K562 (cell line): ENCODE data around the gene HNF4A. TPM values are rescaled to one million over a fixed set of nuclear protein-coding genes. Genes with fewer than 3 reads are reported as not detected.

ENCODE experiments used
- ATAC-seq: fragments of 200-7000 bp; cut with Tn5 transposase; 3 replicates; pipeline ENCODE4 v1.9.1; 2020; ENCODE audit warnings: moderate library complexity
- BruUV-seq: library from RNA; stranded (reverse); fragments of 400-500 nt; replicated peaks from 2 replicates; lab custom pipeline; 2021; lab: Mats Ljungman, UMichigan
- CTCF ChIA-PET: fragments of 300-600 bp; formaldehyde crosslinking; extraction: SDS; loops from one replicate; lab custom pipeline; 2021; ENCODE audit warnings: low intra/inter-chr PET ratio; lab: Yijun Ruan, JAX
- POLR2A ChIA-PET: fragments of 300-600, 350-650 bp; sonication (Branson Sonifier 250); formaldehyde crosslinking; extraction: SDS; loops from one replicate; lab custom pipeline; 2021; ENCODE audit warnings: antibody characterized with exemption, inconsistent platforms; lab: Yijun Ruan, JAX
- DNase-seq, 4 experiments: peaks; one replicate each; pipeline versions ENCODE4 v3.0.0 to v3.0.0-alpha.2; 2011 to 2018; ENCODE audit warnings: low spot score in 3 of 4, mixed read lengths in 3 of 4; ENCODE audit errors: extremely low read depth in 1 of 4
- FAIRE-seq: peaks from 2 replicates; lab custom pipeline; 2011; peaks lifted over from hg19 to GRCh38; lab: Jason Lieb, UNC
- H2AFZ ChIP-seq: 2 replicates; pipeline ENCODE4 v1.6.0; 2011; ENCODE audit warnings: low read depth, low read length, control low read depth, inconsistent platforms
- H3K27ac ChIP-seq: fragments of 200-600 bp; 3 replicates; pipeline ENCODE4 v1.8.0; 2011; ENCODE audit warnings: low read depth, mild to moderate bottlenecking, control low read depth, inconsistent platforms, low read length, moderate library complexity, mixed read lengths; ENCODE audit errors: extremely low read depth
- H3K27me3 ChIP-seq, 2 experiments: fragments of 300-600 bp in 1 of 2; 2 replicates in 1 of 2; 3 replicates in 1 of 2; pipeline versions ENCODE4 v1.6.0 to v1.8.0; 2011; ENCODE audit warnings: inconsistent platforms in 2 of 2, low read length in 2 of 2, mild to moderate bottlenecking in 1 of 2, mixed read lengths in 1 of 2, moderate library complexity in 1 of 2; ENCODE audit not compliant: control insufficient read depth in 2 of 2, insufficient read depth in 2 of 2
- H3K36me3 ChIP-seq: fragments of 300-600 bp; 3 replicates; pipeline ENCODE4 v1.8.0; 2011; ENCODE audit warnings: mild to moderate bottlenecking, low read length, inconsistent platforms; ENCODE audit not compliant: control insufficient read depth, insufficient read depth
- H3K4me1 ChIP-seq, 2 experiments: fragments of 200-600 bp in 1 of 2; replicated peaks in 1 of 2; 2 replicates in 1 of 2; 3 replicates in 1 of 2; pipeline versions ENCODE4 v1.5.1 to v1.8.0; 2011; ENCODE audit warnings: inconsistent platforms in 2 of 2, low read length in 2 of 2, mild to moderate bottlenecking in 1 of 2, mixed read lengths in 1 of 2, moderate library complexity in 1 of 2; ENCODE audit not compliant: control insufficient read depth in 2 of 2, insufficient read depth in 2 of 2
- H3K4me2 ChIP-seq: 2 replicates; pipeline ENCODE4 v1.6.1; 2011; ENCODE audit warnings: low read length, control low read depth, inconsistent platforms, mixed read lengths; ENCODE audit not compliant: insufficient read depth
- H3K4me3 ChIP-seq: fragments of 200-600 bp; sonication (generic), shearing (Covaris generic); 2 replicates; pipeline ENCODE4 v1.5.1; 2016; ENCODE audit warnings: control low read depth, inconsistent platforms
- H3K79me2 ChIP-seq: fragments of 200-600 bp; 3 replicates; pipeline ENCODE4 v1.8.0; 2011; ENCODE audit warnings: low read length, inconsistent platforms; ENCODE audit not compliant: control insufficient read depth, insufficient read depth
- H3K9ac ChIP-seq, 2 experiments: 2 replicates each; pipeline versions ENCODE4 v1.6.0 to v1.6.1; 2011; ENCODE audit warnings: low read depth in 2 of 2, low read length in 2 of 2, control low read depth in 1 of 2, inconsistent platforms in 1 of 2, mild to moderate bottlenecking in 1 of 2, mixed read lengths in 1 of 2; ENCODE audit not compliant: insufficient read depth in 1 of 2
- H3K9me1 ChIP-seq: one replicate; pipeline ENCODE4 v1.6.0; 2011; ENCODE audit warnings: inconsistent platforms, mild to moderate bottlenecking, low read length, moderate library complexity; ENCODE audit not compliant: control insufficient read depth, insufficient read depth
- H3K9me3 ChIP-seq: replicated peaks from 2 replicates; pipeline ENCODE4 v1.5.1; 2011; ENCODE audit warnings: low read depth, low read length, inconsistent platforms; ENCODE audit not compliant: control insufficient read depth, insufficient read depth
- H4K20me1 ChIP-seq: replicated peaks from 2 replicates; pipeline ENCODE4 v1.6.1; 2011; ENCODE audit warnings: low read length, inconsistent platforms, mixed read lengths; ENCODE audit not compliant: control insufficient read depth, insufficient read depth
- YY1 ChIP-seq, 3 experiments: IDR thresholded peaks; 2 replicates each; pipeline ENCODE4 v1.6.1; 2011; ENCODE audit warnings: low read length in 2 of 3, mild to moderate bottlenecking in 2 of 3, moderate library complexity in 2 of 3, borderline replicate concordance in 1 of 3, control low read depth in 1 of 3, low read depth in 1 of 3; ENCODE audit not compliant: insufficient read depth in 3 of 3, insufficient replicate concordance in 2 of 3, control insufficient read depth in 1 of 3, insufficient read length in 1 of 3; ENCODE audit errors: extremely low read depth in 1 of 3
- ZNF280B ChIP-seq: fragments of 250-450 bp; sonication (Bioruptor Pico); IDR thresholded peaks from 2 replicates; pipeline ENCODE4 v1.5.1; 2021; ENCODE audit warnings: mild to moderate bottlenecking
- WGBS: fragments of 100-300 bp; shearing (Covaris generic); methylation state at CpG from one replicate; pipeline ENCODE4 v1.1.6; 2016; ENCODE audit warnings: low coverage, mixed read lengths; ENCODE audit not compliant: insufficient coverage; ENCODE audit errors: missing lambda C conversion rate; 5-methylcytosine and 5-hydroxymethylcytosine counted together
- in situ Hi-C: fragments of 300-500 bp; cut with MboI; formaldehyde crosslinking; loops from 4 replicates; pipeline ENCODE4 v1.15.0; 2018; ENCODE audit warnings: inconsistent platforms, mixed read lengths
- intact Hi-C: fragments of 100-400 bp; cut with micrococcal nuclease; formaldehyde crosslinking; loops from 2 replicates; pipeline ENCODE4 v1.14.2; 2022
- polyA plus RNA-seq, 8 experiments: library from polyadenylated mRNA; depleted of rRNA in 4 of 8; stranded (reverse) in 5 of 8; unstranded in 3 of 8; fragments of >200 nt; fragmentation: Nextera tagmentation in 2 of 8; fragmentation: Illumina TruSeq in 1 of 8; extraction: Ambion mirVana in 2 of 8; extraction: Trizol in 1 of 8; gene quantifications; 2 replicates each; pipeline versions ENCODE4 v1.2.1 to v1.2.3, GENCODE V29; 2011 to 2014; ENCODE audit warnings: inconsistent platforms in 1 of 8, missing spikeins in 1 of 8
- total RNA-seq, 7 experiments: library from RNA; depleted of rRNA in 6 of 7; stranded (reverse); fragments of >200 nt in 6 of 7; fragmentation: Illumina TruSeq in 2 of 7; extraction: Trizol in 2 of 7; gene quantifications; 2 replicates each; pipeline versions ENCODE4 v1.2.1 to v1.2.3, GENCODE V29; 2011 to 2021; ENCODE audit warnings: low replicate concordance in 1 of 7

HNF4A gene
- total and polyA plus RNA-seq, 9 of the 15 experiments (the other 6 are each of a cell fraction or from before 2014, with no cell fraction given) = 0.03 to 0.27 (median 0.08) TPM; not detected in 5

- ChIA-PET POLR2A (no interaction called here), CTCF (no interaction called here)
- no peaks in the 10 kb centered on the region for H3K4me1 ChIP-seq
- H3K4me2 ChIP-seq = no peak overlapping the region
- H3K79me2 ChIP-seq = no peaks in the 10 kb centered on the region
- whole genome bisulfite sequencing = 2% methylated on average over 6 of the region's 6 CpGs
- no peaks in the 10 kb centered on the region for H3K9me3 ChIP-seq
- peaks cover 26 to 50% of the 10 kb centered on the region in 2 experiments for H3K27me3 ChIP-seq
- no peak overlapping the region for H3K9ac ChIP-seq
- in situ Hi-C loops = no loop called here
- TF ChIP-seq ZNF280B (CRISPR knock-in tag) (no peak), YY1 (IDR thresholded peaks at IDR 0.05; ENCODE audit: borderline replicate concordance in 1 of 3, control insufficient read depth in 1 of 3, extremely low read depth in 1 of 3, insufficient read depth in 3 of 3, insufficient read length in 1 of 3, insufficient replicate concordance in 2 of 3, low read depth in 1 of 3, low read length in 2 of 3) (peak in 1 of 3 experiments; percentile 51)
- intact Hi-C loops = no loop called here
- no peak overlapping the region for H2AFZ ChIP-seq
- peaks cover 2% of the 10 kb centered on the region for H3K9me1 ChIP-seq
- no peak overlapping the region for H3K27ac ChIP-seq
- no peak for FAIRE-seq
- no peaks in the 10 kb centered on the region for H4K20me1 ChIP-seq
- no peaks in the 10 kb centered on the region for H3K36me3 ChIP-seq
- peak in 1 of 4 experiments; percentile 11 for DNase-seq
- no peak overlapping the region for H3K4me3 ChIP-seq
- BruUV-seq = no TSS peak
- ATAC-seq = no peak; the same call in 2 of the 3 replicates
Measured at GRCh38 chr20:44342248-44342647, 13.3 kb upstream of the HNF4A start.
